BE2C (cell line): ENCODE measurements around the gene CSRNP3.

ENCODE experiments used
- DNase-seq: peaks from one replicate; pipeline ENCODE4 v3.0.0-alpha.2; 2020
- H3K27me3 ChIP-seq: fragments of 250-450 bp; sonication (Bioruptor Pico); 2 replicates; pipeline ENCODE4 v1.5.1; 2020; ENCODE audit warnings: mild to moderate bottlenecking
- H3K36me3 ChIP-seq: fragments of 250-450 bp; sonication (Bioruptor Pico); 2 replicates; pipeline ENCODE4 v1.5.1; 2020; ENCODE audit warnings: mild to moderate bottlenecking
- H3K4me1 ChIP-seq: fragments of 250-450 bp; sonication (Bioruptor Pico); 2 replicates; pipeline ENCODE4 v1.5.1; 2020
- H3K4me3 ChIP-seq: 2 replicates; pipeline ENCODE4 v1.5.1; 2011; ENCODE audit warnings: low read depth, low read length
- H3K9me3 ChIP-seq: fragments of 250-450 bp; sonication (Bioruptor Pico); 2 replicates; pipeline ENCODE4 v1.5.1; 2020
- CTCF ChIP-seq: IDR thresholded peaks from 2 replicates; pipeline ENCODE4 v1.5.1; 2012; ENCODE audit warnings: mild to moderate bottlenecking, low read depth, low read length

Gene CSRNP3

DNA sequence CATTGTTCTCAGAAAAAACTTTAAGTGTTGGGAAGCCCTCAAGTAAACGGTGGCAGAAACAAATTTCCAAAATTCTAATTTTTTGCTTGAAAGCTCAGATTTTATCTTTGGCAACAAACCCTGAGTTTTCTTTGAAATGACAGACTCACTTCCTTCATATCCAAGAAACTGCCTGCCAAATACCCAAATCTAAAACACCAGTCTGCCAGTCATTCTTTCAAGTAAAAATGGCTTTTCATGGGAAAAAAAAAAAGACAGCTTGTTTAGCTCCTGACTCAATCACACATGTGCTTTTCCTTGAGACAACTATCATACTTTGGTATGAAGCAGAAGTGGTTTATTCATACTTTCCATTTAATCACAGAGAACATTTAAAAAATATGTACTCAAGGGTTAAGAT is 40.6 kb upstream of the CSRNP3 start:
- TF ChIP-seq CTCF, result no peak
- DNase-seq, result no peak
- H3K9me3 ChIP-seq, result no peaks in the 10 kb centered on the region
- H3K4me3 ChIP-seq, result no peak overlapping the region
- no peaks in the 10 kb centered on the region for H3K36me3 ChIP-seq
- no peaks in the 10 kb centered on the region for H3K27me3 ChIP-seq
- H3K4me1 ChIP-seq, result no peaks in the 10 kb centered on the region

GRCh38 chr2:165431014-165431413 is 38.5 kb upstream of the CSRNP3 start:
- Histone ChIP-seq H3K36me3 (no peaks in the 10 kb centered on the region), H3K9me3 (no peaks in the 10 kb centered on the region), H3K4me3 (no peak overlapping the region), H3K27me3 (no peaks in the 10 kb centered on the region), H3K4me1 (no peaks in the 10 kb centered on the region)
- no peak for DNase-seq
- TF ChIP-seq CTCF, result no peak

DNA sequence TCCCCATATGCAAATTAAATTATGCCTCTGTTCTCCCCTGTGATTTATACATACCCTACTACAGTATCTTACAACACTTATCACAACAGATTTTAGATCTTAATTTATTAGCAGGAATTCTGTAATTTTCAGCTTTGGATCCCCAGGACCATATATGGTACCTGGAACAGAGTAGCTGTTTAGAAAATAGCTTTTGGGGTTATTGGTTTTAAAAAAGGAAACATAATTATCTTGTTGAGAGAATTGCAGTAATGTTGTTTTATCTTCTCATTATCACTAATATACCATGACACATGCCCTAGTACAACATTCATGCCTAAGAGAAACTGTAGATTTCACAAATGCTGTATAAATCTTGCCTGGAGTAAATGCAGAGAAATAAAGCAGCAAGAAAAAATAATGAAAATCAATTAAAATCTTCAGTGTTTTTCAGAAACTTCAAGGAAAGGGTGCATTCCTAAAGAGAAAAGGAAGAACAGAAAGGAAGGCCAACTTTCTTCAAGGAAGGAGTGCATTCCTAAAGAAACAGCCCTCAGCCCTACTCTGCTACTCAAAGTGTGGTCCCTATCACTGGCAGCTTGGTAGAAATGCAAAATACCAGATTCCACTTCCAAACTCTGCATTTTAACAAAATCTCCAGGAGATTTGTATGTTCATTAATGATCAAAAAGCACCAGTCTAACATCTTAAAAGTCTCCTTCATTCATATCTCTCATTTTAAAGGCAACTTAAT is 37.1 kb upstream of the CSRNP3 start:
- Histone ChIP-seq H3K27me3 (no peaks in the 10 kb centered on the region), H3K4me1 (no peaks in the 10 kb centered on the region), H3K4me3 (no peak overlapping the region), H3K36me3 (no peaks in the 10 kb centered on the region), H3K9me3 (no peaks in the 10 kb centered on the region)
- no peak for TF ChIP-seq CTCF
- no peak for DNase-seq

DNA sequence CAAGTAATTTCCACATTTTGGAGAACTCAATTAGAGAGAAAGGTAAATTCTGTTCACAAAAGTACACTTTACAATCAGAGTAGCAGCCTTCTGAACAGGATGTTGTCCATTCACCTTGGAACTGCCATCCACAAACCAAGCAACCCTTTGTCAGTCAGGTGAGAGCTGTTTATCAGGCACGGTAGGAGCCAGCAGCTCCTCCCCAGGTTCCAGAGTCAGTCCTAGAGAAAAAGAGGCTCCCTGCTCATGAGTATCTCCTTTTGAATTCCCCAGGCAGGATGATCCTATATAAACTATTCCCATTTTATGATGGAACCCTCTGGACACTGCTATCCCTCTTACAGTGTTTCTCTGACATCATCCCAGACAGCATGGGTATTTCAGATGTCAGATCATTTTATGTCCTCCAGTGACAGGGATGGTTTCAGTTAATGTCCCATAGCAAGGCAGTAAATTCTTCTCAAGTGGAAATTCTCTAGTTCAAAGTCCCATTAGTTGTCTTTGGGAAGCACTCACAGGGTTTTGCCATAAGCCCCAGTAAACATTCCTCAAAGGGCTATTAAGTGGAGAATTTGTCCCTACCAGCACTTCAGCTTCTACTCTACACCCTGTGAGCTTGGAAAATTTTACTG is 34.5 kb upstream of the CSRNP3 start:
- H3K4me3 ChIP-seq, result no peak overlapping the region
- no peak for DNase-seq
- H3K36me3 ChIP-seq, result no peaks in the 10 kb centered on the region
- no peak for TF ChIP-seq CTCF
- H3K4me1 ChIP-seq, result no peaks in the 10 kb centered on the region
- H3K27me3 ChIP-seq, result no peaks in the 10 kb centered on the region
- H3K9me3 ChIP-seq, result no peaks in the 10 kb centered on the region

DNA sequence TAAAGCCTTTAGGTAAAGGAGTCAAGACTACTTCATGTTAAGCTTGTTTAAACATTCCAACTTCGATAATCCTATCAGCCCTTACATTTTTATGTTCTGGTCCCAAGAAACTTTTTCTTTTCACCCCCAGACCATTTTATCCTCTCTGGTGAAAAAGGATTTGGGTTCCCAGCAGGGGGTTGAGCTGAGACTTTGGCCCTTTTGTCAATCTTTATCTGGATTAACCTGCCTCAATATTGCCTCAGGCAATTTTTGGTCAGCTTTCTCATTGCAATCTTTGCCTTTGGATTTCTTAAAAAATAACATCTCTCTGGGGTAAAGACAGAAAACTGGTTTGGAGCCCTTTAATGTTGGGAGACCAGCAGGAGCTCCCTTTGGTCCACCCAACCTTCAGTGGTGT is 33.9 kb upstream of the CSRNP3 start:
- H3K27me3 ChIP-seq, result no peaks in the 10 kb centered on the region
- H3K9me3 ChIP-seq, result no peaks in the 10 kb centered on the region
- no peaks in the 10 kb centered on the region for H3K4me1 ChIP-seq
- H3K36me3 ChIP-seq, result no peaks in the 10 kb centered on the region
- DNase-seq, result no peak
- TF ChIP-seq CTCF, result no peak
- H3K4me3 ChIP-seq, result no peak overlapping the region

DNA sequence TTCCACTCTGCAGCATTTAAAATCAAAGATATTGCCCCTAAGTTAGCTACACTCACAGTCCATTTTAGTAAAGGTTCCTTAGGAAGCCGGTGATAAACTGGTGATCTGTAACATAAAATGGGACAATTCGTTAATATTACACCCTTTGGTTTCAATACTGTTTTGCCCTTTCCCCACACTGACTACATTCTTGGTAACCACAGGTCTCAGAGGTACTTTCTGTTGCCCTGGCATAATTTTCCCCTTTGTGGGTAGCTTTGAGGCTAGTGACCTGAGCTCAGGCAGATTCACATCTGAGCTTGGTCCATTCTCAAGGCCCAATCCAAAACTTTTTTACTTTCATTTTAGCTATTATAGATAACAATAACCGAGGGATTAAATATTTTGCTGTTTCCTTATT is 32.9 kb upstream of the CSRNP3 start:
- DNase-seq, result no peak
- H3K4me3 ChIP-seq, result no peak overlapping the region
- no peak for TF ChIP-seq CTCF
- H3K9me3 ChIP-seq, result no peaks in the 10 kb centered on the region
- no peaks in the 10 kb centered on the region for H3K27me3 ChIP-seq
- no peaks in the 10 kb centered on the region for H3K36me3 ChIP-seq
- H3K4me1 ChIP-seq, result no peaks in the 10 kb centered on the region
